ENCODE measurements around the gene SLC4A9. TPM values are rescaled to one million over a fixed set of nuclear protein-coding genes. Genes with fewer than 3 reads are reported as not detected.
A peak's percentile ranks its signal among the peaks of the same experiment; 100 is the strongest.

Gene SLC4A9
- total RNA-seq, 4 donors from 2014 or later, result 0.29 to 0.45 (median 0.29) TPM; not detected in 1

DNA sequence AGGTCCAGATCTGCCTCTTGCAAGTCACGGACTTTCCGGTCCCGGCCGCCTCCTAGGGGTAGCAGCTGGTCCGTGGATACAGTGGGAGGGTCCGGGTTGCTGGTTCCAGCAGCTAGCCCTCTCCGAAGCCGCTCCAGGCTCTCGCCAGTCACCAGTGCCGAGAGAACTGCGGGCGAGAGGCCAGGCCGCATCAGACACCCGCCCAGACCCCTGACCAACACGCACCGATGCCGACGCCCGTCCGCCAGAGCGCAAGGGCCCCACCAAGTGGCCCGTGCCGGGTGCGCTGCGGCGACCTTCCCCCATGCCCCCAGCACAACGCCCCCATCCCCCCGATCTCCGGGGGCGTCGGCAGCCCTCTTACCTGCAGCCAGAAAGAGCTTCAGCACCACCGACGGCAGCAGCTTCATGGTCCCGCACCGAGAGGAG, 14.1 kb upstream of the SLC4A9 start:
- peak; percentile 75 for DNase-seq

DNA sequence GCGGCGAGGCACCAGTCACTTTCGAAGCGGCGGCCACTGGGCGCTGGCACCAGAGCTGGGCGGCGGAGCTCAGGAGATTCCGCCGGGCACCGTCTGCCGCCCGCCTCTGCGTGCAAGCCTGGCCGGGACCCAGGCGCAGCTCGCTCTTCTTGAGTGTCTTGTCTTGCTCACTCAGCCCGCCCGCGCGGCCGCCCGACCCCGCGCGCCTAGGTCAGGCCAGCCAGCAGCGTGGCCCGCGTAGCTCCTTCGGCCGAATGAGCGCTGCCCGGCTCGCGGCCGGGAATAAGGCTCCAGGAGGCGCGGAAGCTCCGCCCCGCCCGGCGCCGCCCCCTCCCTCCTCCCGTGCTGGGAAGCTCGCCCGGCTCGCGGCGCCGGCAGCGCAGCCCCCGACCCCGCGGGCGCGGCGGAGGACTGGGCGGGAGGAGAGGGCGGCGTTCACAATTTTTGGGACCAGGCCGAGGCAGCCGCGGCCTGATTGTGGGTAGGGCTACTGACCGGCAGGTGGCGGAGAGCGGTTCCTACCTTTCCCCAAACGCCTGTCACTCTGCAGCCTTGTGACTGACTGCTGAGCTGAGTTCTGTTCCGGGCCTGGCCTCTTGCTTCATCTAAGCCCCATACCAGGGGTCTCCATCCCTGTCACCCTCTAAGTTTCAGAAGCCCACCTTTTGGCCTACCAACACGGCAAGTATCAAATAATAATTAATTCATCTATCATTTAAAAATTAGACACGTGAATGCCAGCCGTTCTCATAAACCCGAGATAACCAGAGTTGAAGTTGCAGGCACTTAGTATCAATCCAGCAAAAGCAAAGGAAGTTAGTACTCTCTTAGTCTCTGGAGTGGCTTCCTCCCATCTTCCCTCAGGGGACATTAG, 13.4 kb upstream of the SLC4A9 start, which contains the start of gene HBEGF:
HBEGF (minus strand) TSS at position 256 of the 874 bp plus-strand sequence. CDS start 275 bp downstream, outside the sequence.
- intact Hi-C loops (cut with DNase I), result loop anchor here (5.0 kb wide), 1 partner anchor 104 kb away; no protein-coding TSS in a partner anchor
- Histone ChIP-seq H3K4me1 (peaks cover 31 to 41% of the 10 kb centered on the region in 2 donors), H3K36me3 (peaks cover 0 to 3% of the 10 kb centered on the region in 2 donors), H3K9me3 (no peaks in the 10 kb centered on the region), H3K27ac (peak within 1 kb of the TSS; percentile 42 to 84 (median 82)), H3K4me3 (replicated peaks in 1 of 3) (peak within 1 kb of the TSS; percentile 10 to 85 (median 54)), H3K27me3 (no peaks in the 10 kb centered on the region)
- 2% methylated on average over 15 to 16 of the region's 72 CpGs for WGBS, 2 donors
- TF ChIP-seq, protein P1, sequence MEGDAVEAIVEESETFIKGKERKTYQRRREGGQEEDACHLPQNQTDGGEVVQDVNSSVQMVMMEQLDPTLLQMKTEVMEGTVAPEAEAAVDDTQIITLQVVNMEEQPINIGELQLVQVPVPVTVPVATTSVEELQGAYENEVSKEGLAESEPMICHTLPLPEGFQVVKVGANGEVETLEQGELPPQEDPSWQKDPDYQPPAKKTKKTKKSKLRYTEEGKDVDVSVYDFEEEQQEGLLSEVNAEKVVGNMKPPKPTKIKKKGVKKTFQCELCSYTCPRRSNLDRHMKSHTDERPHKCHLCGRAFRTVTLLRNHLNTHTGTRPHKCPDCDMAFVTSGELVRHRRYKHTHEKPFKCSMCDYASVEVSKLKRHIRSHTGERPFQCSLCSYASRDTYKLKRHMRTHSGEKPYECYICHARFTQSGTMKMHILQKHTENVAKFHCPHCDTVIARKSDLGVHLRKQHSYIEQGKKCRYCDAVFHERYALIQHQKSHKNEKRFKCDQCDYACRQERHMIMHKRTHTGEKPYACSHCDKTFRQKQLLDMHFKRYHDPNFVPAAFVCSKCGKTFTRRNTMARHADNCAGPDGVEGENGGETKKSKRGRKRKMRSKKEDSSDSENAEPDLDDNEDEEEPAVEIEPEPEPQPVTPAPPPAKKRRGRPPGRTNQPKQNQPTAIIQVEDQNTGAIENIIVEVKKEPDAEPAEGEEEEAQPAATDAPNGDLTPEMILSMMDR (IDR thresholded peaks at IDR 0.05), result peak in 5 of 6 experiments; percentile 49 to 74 (median 58)
- TF ChIP-seq POLR2A (IDR thresholded peaks at IDR 0.05), result peak; percentile 82 to 97
- peak; percentile 89 to 92 for DNase-seq

More for the DNA sequence above, 14.1 kb upstream of the SLC4A9 start:
- Histone ChIP-seq H3K36me3 (peaks cover 0 to 3% of the 10 kb centered on the region in 2 donors), H3K9me3 (no peaks in the 10 kb centered on the region), H3K4me1 (peaks cover 27 to 43% of the 10 kb centered on the region in 2 donors), H3K27me3 (no peaks in the 10 kb centered on the region), H3K27ac (peak overlapping the region; percentile 42 to 84 (median 82)), H3K4me3 (replicated peaks in 1 of 3) (peak overlapping the region; percentile 10 to 85 (median 54))
- TF ChIP-seq, protein P1 (IDR thresholded peaks at IDR 0.05), result peak in 4 of 6 experiments; percentile 10 to 50 (median 31)
- TF ChIP-seq POLR2A (IDR thresholded peaks at IDR 0.05), result no peak
- intact Hi-C loops (cut with DNase I), result loop anchor here (5.0 kb wide), 1 partner anchor 104 kb away; no protein-coding TSS in a partner anchor
- WGBS, 2 donors, result 0 to 25% methylated on average over 4 to 7 of the region's 35 CpGs

DNA sequence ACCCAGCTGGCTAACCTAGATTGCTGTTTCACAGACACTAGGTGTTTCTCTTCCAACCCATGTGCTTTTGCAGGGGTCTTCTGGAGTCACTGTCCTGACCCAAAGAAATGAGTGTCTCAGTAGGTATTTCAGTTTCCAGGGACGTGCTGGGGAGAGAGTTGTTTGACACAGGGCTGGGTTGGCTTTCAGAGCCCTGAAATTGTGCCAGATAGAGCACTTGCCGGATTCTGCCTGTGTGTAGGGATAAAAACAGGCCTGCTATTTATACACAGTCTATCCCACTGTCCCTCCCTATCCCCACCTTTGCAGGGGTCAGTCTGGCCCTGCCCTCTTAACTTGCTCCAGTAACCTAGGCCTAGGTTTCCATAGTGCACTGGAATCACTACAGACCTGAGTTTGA, 12.6 kb upstream of the SLC4A9 start:
- no peak for DNase-seq
- intact Hi-C loops (cut with DNase I), result loop anchor here (5.0 kb wide), 1 partner anchor 105 kb away; no protein-coding TSS in a partner anchor
- TF ChIP-seq, protein P1 (IDR thresholded peaks at IDR 0.05), result no peak
- no peak for TF ChIP-seq POLR2A (IDR thresholded peaks at IDR 0.05)
- Histone ChIP-seq H3K9me3 (no peaks in the 10 kb centered on the region), H3K27ac (peak overlapping the region in 2 of 3 donors; percentile 82 to 84), H3K4me3 (replicated peaks in 1 of 3) (no peak overlapping the region), H3K4me1 (peaks cover 31 to 37% of the 10 kb centered on the region in 2 donors), H3K27me3 (no peaks in the 10 kb centered on the region), H3K36me3 (no peaks in the 10 kb centered on the region)
- WGBS, 2 donors, result 27 to 32% methylated on average over 2 of the region's 2 CpGs

DNA sequence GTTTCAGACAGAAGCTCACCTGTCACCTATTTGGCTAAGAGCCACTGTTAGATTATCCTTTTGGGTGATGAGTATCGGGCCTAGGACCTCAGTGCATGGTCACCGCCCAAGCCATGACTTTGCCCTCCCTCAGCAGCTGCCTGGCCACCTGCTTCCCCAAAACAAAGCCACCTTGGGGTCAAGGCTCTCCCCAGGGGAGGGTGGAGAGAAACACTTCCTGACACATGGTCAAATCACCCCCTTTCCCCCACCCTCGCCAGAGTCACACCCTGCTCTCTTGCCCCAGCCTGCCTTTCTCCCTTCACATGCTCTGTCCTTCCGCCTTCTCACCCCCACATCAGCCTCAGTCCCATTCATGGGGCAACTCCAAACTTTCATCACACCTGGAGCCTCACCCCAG, 11.9 kb upstream of the SLC4A9 start:
- no peaks in the 10 kb centered on the region for H3K27me3 ChIP-seq
- 78 to 88% methylated on average over 4 of the region's 4 CpGs for WGBS, 2 donors
- H3K36me3 ChIP-seq, result no peaks in the 10 kb centered on the region
- intact Hi-C loops (cut with DNase I), result loop anchor here (5.0 kb wide), 1 partner anchor 106 kb away; no protein-coding TSS in a partner anchor
- H3K4me1 ChIP-seq, result peaks cover 31 to 36% of the 10 kb centered on the region in 2 donors
- TF ChIP-seq, protein P1 (IDR thresholded peaks at IDR 0.05), result no peak
- TF ChIP-seq POLR2A (IDR thresholded peaks at IDR 0.05), result no peak
- no peak for DNase-seq
- H3K27ac ChIP-seq, result peak overlapping the region in 2 of 3 donors; percentile 82 to 84
- H3K4me3 ChIP-seq (replicated peaks in 1 of 3), result no peak overlapping the region
- no peaks in the 10 kb centered on the region for H3K9me3 ChIP-seq
